ENCODE results near the gene MAD1L1. TPM values are rescaled to one million over a fixed set of nuclear protein-coding genes. Genes with fewer than 3 reads are reported as not detected.
"Not testable (repeated sequence)": the region's sequence is repeated elsewhere in the genome, so short reads cannot be mapped to it uniquely, and the experiment has no call there.

The MAD1L1 gene
- total and polyA plus RNA-seq, 10 donors: 47.3 to 118 (median 68.2) TPM

GRCh38 chr7:1817061-1817712 is 415.6 kb downstream of the MAD1L1 start:
- 95 to 97% (median 96%) methylated on average over 28 to 57 of the region's 57 CpGs for WGBS, 5 donors
- Histone ChIP-seq H3K4me3 (no peak overlapping the region), H3K27me3 (replicated peaks in 1 of 7) (no peaks in the 10 kb centered on the region), H3K9me3 (no peaks in the 10 kb centered on the region), H3K27ac (peak overlapping the region in 1 of 8 donors; percentile 36), H3K4me1 (peaks cover 0 to 44% (median 9%) of the 10 kb centered on the region in 6 donors), H3K36me3 (peaks cover 0 to 27% (median 16%) of the 10 kb centered on the region in 6 donors)
- intact Hi-C loops (cut with DNase I; ENCODE audit: low total_unique reads): no loop called here
- TF ChIP-seq CTCF (IDR thresholded peaks at IDR 0.05 in 8 of 11, conservative IDR thresholded peaks at IDR 0.05 in 3 of 11): no peak
- TF ChIP-seq POLR2A (IDR thresholded peaks at IDR 0.05): no peak
- no peak for TF ChIP-seq POLR2AphosphoS5 (IDR thresholded peaks at IDR 0.05)
- DNase-seq: peak; percentile 63

GRCh38 chr7:1816451-1816850 is 416.3 kb downstream of the MAD1L1 start:
- peak; percentile 62 for DNase-seq
- H3K27me3 ChIP-seq (replicated peaks in 1 of 7); intact Hi-C loops (cut with DNase I; ENCODE audit: low total_unique reads); H3K4me3 ChIP-seq; H3K27ac ChIP-seq; H3K9me3 ChIP-seq: not testable (repeated sequence)
- peaks cover 0 to 44% (median 9%) of the 10 kb centered on the region in 6 donors for H3K4me1 ChIP-seq
- WGBS, 5 donors: 40 to 89% (median 73%) methylated on average over 1 to 7 of the region's 7 CpGs
- H3K36me3 ChIP-seq: peaks cover 0 to 27% (median 16%) of the 10 kb centered on the region in 6 donors

- H3K9me3 ChIP-seq; H3K27ac ChIP-seq; H3K27me3 ChIP-seq (replicated peaks in 1 of 7); H3K4me3 ChIP-seq; intact Hi-C loops (cut with DNase I; ENCODE audit: low total_unique reads): not testable (repeated sequence)
- peaks cover 0 to 44% (median 9%) of the 10 kb centered on the region in 6 donors for H3K4me1 ChIP-seq
- H3K36me3 ChIP-seq: peaks cover 0 to 27% (median 16%) of the 10 kb centered on the region in 6 donors
- 79 to 91% (median 87%) methylated on average over 16 to 36 of the region's 36 CpGs for WGBS, 5 donors
- DNase-seq: peak; percentile 69
These were observed 417.0 kb downstream of the MAD1L1 start for GRCh38 chr7:1815551-1816281.

GRCh38 chr7:1815051-1815481 is 417.7 kb downstream of the MAD1L1 start:
- Histone ChIP-seq H3K4me1 (peaks cover 0 to 43% (median 9%) of the 10 kb centered on the region in 6 donors), H3K4me3 (no peak overlapping the region), H3K9me3 (no peaks in the 10 kb centered on the region), H3K27ac (no peak overlapping the region), H3K27me3 (replicated peaks in 1 of 7) (no peaks in the 10 kb centered on the region), H3K36me3 (peaks cover 0 to 27% (median 16%) of the 10 kb centered on the region in 6 donors)
- no peak for TF ChIP-seq CTCF (IDR thresholded peaks at IDR 0.05 in 8 of 11, conservative IDR thresholded peaks at IDR 0.05 in 3 of 11)
- no peak for TF ChIP-seq POLR2AphosphoS5 (IDR thresholded peaks at IDR 0.05)
- TF ChIP-seq POLR2A (IDR thresholded peaks at IDR 0.05): no peak
- intact Hi-C loops (cut with DNase I; ENCODE audit: low total_unique reads): no loop called here
- peak; percentile 73 for DNase-seq
- 67 to 93% (median 86%) methylated on average over 4 to 17 of the region's 17 CpGs for WGBS, 5 donors
